ENCODE results near the gene ZNF784. TPM values are rescaled to one million over a fixed set of nuclear protein-coding genes. Genes with fewer than 3 reads are reported as not detected.

Gene ZNF784
- total and polyA plus RNA-seq, 4 donors: 0.79 to 6.0 (median 3.8) TPM

DNA sequence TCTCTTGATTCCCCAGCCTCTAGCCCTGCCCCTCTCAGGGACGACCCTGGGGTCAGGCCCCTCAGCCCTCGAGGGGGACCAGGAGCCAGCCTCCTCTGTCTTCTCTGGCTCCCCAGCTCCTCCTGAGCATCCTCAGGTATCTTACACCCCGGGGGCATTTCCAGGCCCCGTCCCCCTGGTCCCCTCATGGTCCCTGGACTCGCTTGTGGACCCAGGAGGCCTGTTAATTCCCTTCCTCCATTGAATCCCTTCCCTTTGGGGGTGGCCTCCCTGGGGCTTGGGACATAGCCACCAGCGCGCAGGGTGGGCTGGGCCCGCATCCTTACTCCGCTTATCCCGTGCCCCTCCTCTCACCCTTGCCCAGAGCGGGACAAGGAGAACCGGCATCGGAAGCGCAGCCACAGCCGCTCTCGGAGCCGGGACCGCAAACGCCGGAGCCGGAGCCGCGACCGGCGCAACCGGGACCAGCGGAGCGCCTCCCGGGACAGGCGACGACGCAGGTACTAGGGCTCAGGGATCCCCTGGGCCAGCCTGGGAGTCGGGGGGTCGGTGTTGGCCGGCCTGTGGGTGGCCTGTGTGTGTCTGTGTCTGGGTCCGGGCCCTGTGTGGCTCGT, 34.6 kb upstream of the ZNF784 start:
- Histone ChIP-seq H3K9me3 (ENCODE audit: control insufficient read depth in 4 of 4, low read length in 3 of 4) (no peaks in the 10 kb centered on the region), H3K27ac (ENCODE audit: low read depth in 1 of 2, low read length in 2 of 2) (no peak overlapping the region), H3K9ac (ENCODE audit: low read depth in 1 of 2, low read length in 2 of 2) (no peak overlapping the region), H3K27me3 (ENCODE audit: control insufficient read depth in 4 of 4, insufficient read depth in 4 of 4, low read length in 3 of 4) (no peaks in the 10 kb centered on the region), H3K4me3 (ENCODE audit: low read depth in 1 of 3, low read length in 3 of 3) (no peak overlapping the region), H3K36me3 (ENCODE audit: control insufficient read depth in 4 of 4, insufficient read depth in 3 of 4, low read depth in 1 of 4, low read length in 3 of 4) (peaks cover 22 to 35% (median 23%) of the 10 kb centered on the region in 4 donors), H3K4me1 (ENCODE audit: control insufficient read depth in 4 of 4, insufficient read depth in 4 of 4, low read length in 3 of 4) (peaks cover 8 to 36% (median 35%) of the 10 kb centered on the region in 4 donors)
- TF ChIP-seq YY1 (IDR thresholded peaks at IDR 0.05): no peak
- TF ChIP-seq SP1 (IDR thresholded peaks at IDR 0.05): no peak
- TF ChIP-seq FOXA2 (IDR thresholded peaks at IDR 0.05): no peak
- TF ChIP-seq, protein P1, sequence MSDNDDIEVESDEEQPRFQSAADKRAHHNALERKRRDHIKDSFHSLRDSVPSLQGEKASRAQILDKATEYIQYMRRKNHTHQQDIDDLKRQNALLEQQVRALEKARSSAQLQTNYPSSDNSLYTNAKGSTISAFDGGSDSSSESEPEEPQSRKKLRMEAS (IDR thresholded peaks at IDR 0.05): no peak
- no peak for TF ChIP-seq HNF4A (conservative IDR thresholded peaks at IDR 0.05)
- TF ChIP-seq, protein P2, sequence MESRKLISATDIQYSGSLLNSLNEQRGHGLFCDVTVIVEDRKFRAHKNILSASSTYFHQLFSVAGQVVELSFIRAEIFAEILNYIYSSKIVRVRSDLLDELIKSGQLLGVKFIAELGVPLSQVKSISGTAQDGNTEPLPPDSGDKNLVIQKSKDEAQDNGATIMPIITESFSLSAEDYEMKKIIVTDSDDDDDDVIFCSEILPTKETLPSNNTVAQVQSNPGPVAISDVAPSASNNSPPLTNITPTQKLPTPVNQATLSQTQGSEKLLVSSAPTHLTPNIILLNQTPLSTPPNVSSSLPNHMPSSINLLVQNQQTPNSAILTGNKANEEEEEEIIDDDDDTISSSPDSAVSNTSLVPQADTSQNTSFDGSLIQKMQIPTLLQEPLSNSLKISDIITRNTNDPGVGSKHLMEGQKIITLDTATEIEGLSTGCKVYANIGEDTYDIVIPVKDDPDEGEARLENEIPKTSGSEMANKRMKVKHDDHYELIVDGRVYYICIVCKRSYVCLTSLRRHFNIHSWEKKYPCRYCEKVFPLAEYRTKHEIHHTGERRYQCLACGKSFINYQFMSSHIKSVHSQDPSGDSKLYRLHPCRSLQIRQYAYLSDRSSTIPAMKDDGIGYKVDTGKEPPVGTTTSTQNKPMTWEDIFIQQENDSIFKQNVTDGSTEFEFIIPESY (IDR thresholded peaks at IDR 0.05): no peak
- TF ChIP-seq, protein P3, sequence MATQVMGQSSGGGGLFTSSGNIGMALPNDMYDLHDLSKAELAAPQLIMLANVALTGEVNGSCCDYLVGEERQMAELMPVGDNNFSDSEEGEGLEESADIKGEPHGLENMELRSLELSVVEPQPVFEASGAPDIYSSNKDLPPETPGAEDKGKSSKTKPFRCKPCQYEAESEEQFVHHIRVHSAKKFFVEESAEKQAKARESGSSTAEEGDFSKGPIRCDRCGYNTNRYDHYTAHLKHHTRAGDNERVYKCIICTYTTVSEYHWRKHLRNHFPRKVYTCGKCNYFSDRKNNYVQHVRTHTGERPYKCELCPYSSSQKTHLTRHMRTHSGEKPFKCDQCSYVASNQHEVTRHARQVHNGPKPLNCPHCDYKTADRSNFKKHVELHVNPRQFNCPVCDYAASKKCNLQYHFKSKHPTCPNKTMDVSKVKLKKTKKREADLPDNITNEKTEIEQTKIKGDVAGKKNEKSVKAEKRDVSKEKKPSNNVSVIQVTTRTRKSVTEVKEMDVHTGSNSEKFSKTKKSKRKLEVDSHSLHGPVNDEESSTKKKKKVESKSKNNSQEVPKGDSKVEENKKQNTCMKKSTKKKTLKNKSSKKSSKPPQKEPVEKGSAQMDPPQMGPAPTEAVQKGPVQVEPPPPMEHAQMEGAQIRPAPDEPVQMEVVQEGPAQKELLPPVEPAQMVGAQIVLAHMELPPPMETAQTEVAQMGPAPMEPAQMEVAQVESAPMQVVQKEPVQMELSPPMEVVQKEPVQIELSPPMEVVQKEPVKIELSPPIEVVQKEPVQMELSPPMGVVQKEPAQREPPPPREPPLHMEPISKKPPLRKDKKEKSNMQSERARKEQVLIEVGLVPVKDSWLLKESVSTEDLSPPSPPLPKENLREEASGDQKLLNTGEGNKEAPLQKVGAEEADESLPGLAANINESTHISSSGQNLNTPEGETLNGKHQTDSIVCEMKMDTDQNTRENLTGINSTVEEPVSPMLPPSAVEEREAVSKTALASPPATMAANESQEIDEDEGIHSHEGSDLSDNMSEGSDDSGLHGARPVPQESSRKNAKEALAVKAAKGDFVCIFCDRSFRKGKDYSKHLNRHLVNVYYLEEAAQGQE (IDR thresholded peaks at IDR 0.05): no peak
- no peak for TF ChIP-seq RXRA (IDR thresholded peaks at IDR 0.05)
- TF ChIP-seq, protein P4, sequence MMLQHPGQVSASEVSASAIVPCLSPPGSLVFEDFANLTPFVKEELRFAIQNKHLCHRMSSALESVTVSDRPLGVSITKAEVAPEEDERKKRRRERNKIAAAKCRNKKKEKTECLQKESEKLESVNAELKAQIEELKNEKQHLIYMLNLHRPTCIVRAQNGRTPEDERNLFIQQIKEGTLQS (IDR thresholded peaks at IDR 0.05): no peak
- no peak for TF ChIP-seq HNF4G (IDR thresholded peaks at IDR 0.05)
- TF ChIP-seq JUND (IDR thresholded peaks at IDR 0.05): no peak
- no peak for TF ChIP-seq RAD21 (IDR thresholded peaks at IDR 0.05)
- no peak for TF ChIP-seq FOXA1 (IDR thresholded peaks at IDR 0.05)
- TF ChIP-seq NR2F2 (IDR thresholded peaks at IDR 0.05): no peak
- no peak for TF ChIP-seq GABPA (IDR thresholded peaks at IDR 0.05 in 1 of 2, conservative IDR thresholded peaks at IDR 0.05 in 1 of 2)
- no peak for TF ChIP-seq TAF1 (conservative IDR thresholded peaks at IDR 0.05)
- no peak for TF ChIP-seq EGR1 (IDR thresholded peaks at IDR 0.05; ENCODE audit: low read depth in 2 of 2)
- TF ChIP-seq, protein P5, sequence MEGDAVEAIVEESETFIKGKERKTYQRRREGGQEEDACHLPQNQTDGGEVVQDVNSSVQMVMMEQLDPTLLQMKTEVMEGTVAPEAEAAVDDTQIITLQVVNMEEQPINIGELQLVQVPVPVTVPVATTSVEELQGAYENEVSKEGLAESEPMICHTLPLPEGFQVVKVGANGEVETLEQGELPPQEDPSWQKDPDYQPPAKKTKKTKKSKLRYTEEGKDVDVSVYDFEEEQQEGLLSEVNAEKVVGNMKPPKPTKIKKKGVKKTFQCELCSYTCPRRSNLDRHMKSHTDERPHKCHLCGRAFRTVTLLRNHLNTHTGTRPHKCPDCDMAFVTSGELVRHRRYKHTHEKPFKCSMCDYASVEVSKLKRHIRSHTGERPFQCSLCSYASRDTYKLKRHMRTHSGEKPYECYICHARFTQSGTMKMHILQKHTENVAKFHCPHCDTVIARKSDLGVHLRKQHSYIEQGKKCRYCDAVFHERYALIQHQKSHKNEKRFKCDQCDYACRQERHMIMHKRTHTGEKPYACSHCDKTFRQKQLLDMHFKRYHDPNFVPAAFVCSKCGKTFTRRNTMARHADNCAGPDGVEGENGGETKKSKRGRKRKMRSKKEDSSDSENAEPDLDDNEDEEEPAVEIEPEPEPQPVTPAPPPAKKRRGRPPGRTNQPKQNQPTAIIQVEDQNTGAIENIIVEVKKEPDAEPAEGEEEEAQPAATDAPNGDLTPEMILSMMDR (IDR thresholded peaks at IDR 0.05; ENCODE audit: low read depth, low read length, missing input control): no peak
- no peak for DNase-seq (ENCODE audit: low spot score)
- 92% methylated on average over 37 of the region's 37 CpGs for WGBS
